ENCODE measurements around the gene REM1.
"Not testable (repeated sequence)": the region's sequence is repeated elsewhere in the genome, so short reads cannot be mapped to it uniquely, and the experiment has no call there.

Gene REM1, protein sequence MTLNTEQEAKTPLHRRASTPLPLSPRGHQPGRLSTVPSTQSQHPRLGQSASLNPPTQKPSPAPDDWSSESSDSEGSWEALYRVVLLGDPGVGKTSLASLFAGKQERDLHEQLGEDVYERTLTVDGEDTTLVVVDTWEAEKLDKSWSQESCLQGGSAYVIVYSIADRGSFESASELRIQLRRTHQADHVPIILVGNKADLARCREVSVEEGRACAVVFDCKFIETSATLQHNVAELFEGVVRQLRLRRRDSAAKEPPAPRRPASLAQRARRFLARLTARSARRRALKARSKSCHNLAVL

GRCh38 chr20:31474758-31475427 lies at the start of gene REM1, which contains the start of gene DEFB124:
TSS of gene REM1 (plus strand) at chr20:31475288. CDS start at chr20:31476446, 1,158 bp downstream.
TSS of gene DEFB124 (minus strand) at chr20:31475127. CDS start at chr20:31473013, 2,114 bp downstream.
- DNase-seq: no peak

DNA sequence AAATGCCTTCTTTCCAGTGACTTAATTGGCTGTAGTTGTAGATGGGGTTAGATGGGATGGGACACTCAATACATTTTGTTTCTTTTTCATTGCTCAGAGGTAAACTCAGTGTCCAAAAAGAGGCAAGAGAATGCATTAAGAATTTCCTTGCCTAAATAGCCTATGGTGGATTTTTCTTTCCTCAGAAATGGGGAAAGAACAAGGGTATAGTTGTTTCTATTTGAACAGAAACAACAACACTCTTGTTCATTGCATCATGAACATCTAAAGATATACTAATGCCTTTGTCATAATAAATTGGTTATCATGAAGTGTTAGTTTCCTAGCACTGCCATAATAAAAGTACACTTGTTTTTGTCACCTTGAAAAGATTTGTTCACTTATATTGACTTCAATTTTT lies 49.3 kb upstream of the REM1 start:
- DNase-seq: no peak

GRCh38 chr20:31426891-31427551 lies 48.1 kb upstream of the REM1 start:
- not testable (repeated sequence) for DNase-seq

DNA sequence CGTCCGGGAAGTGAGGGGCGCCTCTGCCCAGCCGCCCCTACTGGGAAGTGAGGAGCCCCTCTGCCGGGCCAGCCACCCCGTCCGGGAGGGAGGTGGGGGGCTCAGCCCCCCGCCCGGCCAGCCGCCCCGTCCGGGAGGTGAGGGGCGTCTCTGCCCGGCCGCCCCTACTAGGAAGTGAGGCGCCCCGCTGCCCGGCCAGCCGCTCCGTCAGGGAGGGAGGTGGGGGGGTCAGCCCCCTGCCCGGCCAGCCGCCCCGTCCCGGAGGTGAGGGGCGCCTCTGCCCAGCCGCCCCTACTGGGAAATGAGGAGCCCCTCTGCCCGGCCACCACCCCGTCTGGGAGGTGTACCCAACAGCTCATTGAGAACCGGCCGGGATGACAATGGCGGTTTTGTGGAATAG lies 47.5 kb upstream of the REM1 start:
- not testable (repeated sequence) for DNase-seq

GRCh38 chr20:31430568-31431115 lies 44.4 kb upstream of the REM1 start:
- no peak for DNase-seq

GRCh38 chr20:31440012-31440659 lies 35.0 kb upstream of the REM1 start, which contains the start of gene DEFB123:
TSS of gene DEFB123 (plus strand) at chr20:31440632. CDS start at chr20:31440699, 67 bp downstream.
- DNase-seq: no peak

DNA sequence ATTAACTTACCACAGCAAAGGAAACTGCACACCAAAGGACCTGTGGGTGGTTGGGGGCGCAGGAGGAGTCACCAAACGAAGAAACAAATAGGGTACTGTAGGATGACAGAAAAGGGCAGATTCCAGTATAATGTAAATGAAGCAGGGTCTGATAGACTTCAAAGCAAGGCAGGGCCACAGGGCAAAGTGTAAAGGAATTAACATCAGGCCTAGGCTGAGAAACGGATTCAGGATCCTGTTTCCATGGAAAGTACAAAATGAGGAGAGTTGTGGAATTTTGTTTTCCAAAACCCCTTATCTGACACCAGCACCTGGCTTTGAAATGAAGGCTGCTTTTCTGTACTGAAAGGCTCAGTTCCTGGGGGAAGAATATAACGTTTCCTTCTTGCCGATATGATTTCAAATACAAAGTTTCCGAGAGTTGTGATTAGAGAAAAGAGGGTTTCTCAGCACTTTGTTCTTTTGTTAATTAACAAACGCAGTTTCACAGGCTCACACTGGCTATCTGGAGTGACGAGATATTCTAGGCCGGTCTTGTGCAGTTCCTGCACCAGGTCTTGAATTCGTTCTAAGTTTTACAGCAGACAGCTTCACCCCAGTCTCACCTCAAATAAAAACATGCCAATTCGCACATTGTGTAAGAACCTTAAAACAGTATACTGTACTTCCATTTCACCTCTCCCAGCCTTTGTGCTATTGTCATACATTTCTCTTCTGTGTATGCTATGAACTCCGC lies 28.8 kb upstream of the REM1 start:
- DNase-seq: no peak

GRCh38 chr20:31449511-31450414 lies 25.3 kb upstream of the REM1 start:
- DNase-seq: no peak

DNA sequence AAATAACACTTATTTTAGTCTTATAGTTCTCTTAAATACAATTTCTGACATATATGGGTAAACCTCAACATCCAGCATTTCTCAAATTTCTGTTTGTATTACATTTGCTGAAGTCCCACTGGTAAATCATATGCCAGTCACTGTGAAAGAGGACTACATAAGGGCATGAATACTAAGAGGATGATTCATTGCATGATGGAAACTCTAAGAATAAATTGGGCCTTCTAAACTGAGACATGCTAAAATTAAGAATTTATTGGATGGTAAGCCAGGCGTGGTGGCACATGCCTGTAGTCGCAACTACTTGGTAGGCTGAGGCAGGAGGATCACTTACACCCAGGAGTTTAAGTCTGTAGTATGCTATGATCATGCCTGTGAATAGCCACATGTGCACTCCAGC lies 22.5 kb upstream of the REM1 start:
- no peak for DNase-seq

GRCh38 chr20:31454361-31454760 lies 20.7 kb upstream of the REM1 start:
- DNase-seq: no peak

DNA sequence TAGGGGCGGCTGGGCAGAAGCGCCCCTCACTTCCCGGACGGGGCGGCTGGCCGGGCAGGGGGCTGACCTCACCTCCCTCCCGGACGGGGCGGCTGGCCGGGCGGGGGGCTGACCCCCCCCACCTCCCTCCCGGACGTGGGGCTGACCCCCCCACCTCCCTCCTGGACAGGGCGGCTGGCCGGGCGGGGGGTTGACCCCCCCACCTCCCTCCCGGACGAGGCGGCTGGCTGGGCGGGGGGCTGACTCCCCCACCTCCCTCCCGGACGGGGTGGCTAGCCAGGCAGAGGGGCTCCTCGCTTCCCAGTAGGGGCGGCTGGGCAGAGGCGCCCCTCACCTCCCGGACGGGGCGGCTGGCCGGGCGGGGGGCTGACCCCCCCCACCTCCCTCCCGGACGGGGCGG lies 4.1 kb upstream of the REM1 start:
- DNase-seq: not testable (repeated sequence)

DNA sequence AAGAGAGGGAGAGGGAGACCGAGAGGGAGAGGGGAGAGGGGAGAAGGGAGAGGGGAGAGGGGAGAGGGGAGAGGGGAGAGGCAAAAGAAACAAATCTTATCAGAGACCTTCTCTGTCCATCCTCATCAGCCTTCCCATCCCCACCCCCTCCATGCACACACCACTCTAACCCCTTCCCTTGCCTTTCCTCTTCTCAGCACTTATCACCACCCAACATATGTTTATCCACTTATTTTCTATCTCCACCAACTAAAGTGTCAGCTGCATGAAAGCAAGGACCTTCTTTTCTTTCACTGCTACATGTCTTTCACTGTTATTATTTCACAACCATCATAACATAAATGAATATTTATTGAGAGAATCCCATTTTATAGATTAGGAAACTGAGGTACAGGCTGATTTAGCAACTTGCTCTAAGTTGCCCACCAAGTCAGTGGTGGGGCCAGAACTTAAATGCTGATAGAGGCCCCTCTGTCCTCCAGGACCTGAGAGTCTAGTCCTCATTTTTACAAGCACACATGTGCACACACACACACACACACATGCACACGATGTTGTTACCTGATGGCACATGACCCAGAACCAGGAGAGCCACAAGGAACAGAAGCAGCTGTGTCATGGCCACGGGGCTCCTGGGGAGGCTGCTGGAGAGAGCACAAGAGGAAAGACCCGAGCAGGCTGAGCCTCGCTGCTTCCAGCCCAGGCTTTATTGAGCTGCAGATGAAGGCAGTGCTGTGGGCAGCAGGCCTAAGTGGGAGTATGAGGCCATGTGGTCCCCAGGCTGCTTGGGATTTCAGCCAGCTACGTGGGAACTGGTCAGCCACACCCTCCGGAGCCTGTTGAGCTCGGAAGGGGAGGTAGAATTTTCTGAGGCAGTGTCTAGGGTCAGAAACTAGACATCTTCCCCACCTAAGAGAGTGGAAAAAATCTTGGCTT lies 2.4 kb upstream of the REM1 start:
- no peak for DNase-seq

- DNase-seq: no peak
Observed at GRCh38 chr20:31473331-31474096, 1.6 kb upstream of the REM1 start.

DNA sequence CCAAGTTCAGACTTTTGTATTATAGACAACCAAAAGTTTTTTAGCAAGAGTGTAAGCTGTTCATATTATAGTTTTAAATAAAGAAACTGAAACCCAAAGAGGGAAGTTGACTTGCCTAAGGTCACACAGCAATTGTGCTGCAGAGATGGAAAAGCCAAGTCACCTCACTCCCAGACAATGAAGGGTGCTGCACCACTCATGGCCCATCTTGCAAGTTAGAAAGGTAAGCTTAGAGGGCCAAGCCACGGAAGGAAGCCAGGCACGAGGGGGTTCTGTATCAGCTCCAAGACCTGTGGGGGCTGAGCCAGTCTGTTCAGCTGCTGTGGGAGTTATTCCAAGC lies 1.0 kb upstream of the REM1 start:
- no peak for DNase-seq

GRCh38 chr20:31475472-31476293 lies 595 bp downstream of the REM1 start:
- DNase-seq: no peak

DNA sequence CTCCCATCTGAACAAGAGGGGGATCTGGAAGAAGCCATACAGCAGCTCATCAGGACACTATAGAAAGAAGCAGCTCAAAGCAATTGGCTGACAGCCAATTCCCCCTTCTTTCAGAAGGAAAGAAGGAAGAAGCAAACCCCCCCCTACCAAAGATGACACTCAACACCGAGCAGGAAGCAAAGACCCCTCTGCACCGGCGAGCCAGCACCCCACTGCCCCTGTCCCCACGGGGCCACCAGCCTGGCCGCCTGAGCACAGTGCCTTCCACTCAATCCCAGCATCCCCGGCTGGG lies 1.2 kb downstream of the REM1 start:
- no peak for DNase-seq

- DNase-seq: no peak
Observed at GRCh38 chr20:31476643-31477215, 1.6 kb downstream of the REM1 start.
